Mesenchymal stem cell (in vitro differentiated cells and primary cell): ENCODE measurements around the gene DAB2.
"Not testable (repeated sequence)": the region's sequence is repeated elsewhere in the genome, so short reads cannot be mapped to it uniquely, and the experiment has no call there.

Experiments
- DNase-seq: peaks from one replicate; pipeline ENCODE4 v3.0.0-alpha.2; 2013
- H2AFZ ChIP-seq: one replicate; pipeline ENCODE4 v1.6.1; 2013; ENCODE audit warnings: low read depth, mild to moderate bottlenecking, control low read depth, inconsistent platforms, low read length, moderate library complexity
- H2AK5ac ChIP-seq: 2 replicates; pipeline ENCODE4 v1.6.1; 2013; ENCODE audit warnings: low read length, moderate library complexity, mild to moderate bottlenecking, inconsistent platforms; ENCODE audit not compliant: severe bottlenecking
- H2BK120ac ChIP-seq: one replicate; pipeline ENCODE4 v1.6.1; 2013; ENCODE audit warnings: low read depth, mild to moderate bottlenecking, inconsistent platforms, low read length, moderate library complexity
- H2BK12ac ChIP-seq, 2 experiments: one replicate each; pipeline ENCODE4 v1.6.1; 2013; ENCODE audit warnings: inconsistent platforms in 2 of 2, low read length in 2 of 2, mild to moderate bottlenecking in 2 of 2, moderate library complexity in 2 of 2, control low read depth in 1 of 2
- H2BK15ac ChIP-seq: one replicate; pipeline ENCODE4 v1.6.1; 2013; ENCODE audit warnings: mild to moderate bottlenecking, low read depth, inconsistent platforms; ENCODE audit not compliant: poor library complexity, severe bottlenecking
- H2BK5ac ChIP-seq: 2 replicates; pipeline ENCODE4 v1.6.1; 2013; ENCODE audit warnings: low read depth, mild to moderate bottlenecking, low read length, control low read depth, inconsistent platforms; ENCODE audit not compliant: poor library complexity, severe bottlenecking
- H3K14ac ChIP-seq, 2 experiments: one replicate each; pipeline ENCODE4 v1.6.1; 2013; ENCODE audit warnings: inconsistent platforms in 2 of 2, low read length in 2 of 2, control low read depth in 1 of 2, mild to moderate bottlenecking in 1 of 2, moderate library complexity in 1 of 2
- H3K18ac ChIP-seq, 2 experiments: one replicate each; pipeline ENCODE4 v1.6.1; 2013; ENCODE audit warnings: inconsistent platforms in 2 of 2, low read length in 2 of 2, control low read depth in 1 of 2, low read depth in 1 of 2, mild to moderate bottlenecking in 1 of 2
- H3K23ac ChIP-seq, 2 experiments: one replicate each; pipeline ENCODE4 v1.6.1; 2013; ENCODE audit warnings: inconsistent platforms in 2 of 2, low read length in 2 of 2, mild to moderate bottlenecking in 2 of 2, moderate library complexity in 2 of 2, control low read depth in 1 of 2
- H3K27ac ChIP-seq: 2 replicates; pipeline ENCODE4 v1.5.1; 2013; ENCODE audit warnings: mild to moderate bottlenecking, moderate library complexity, low read length, control low read depth, inconsistent platforms; ENCODE audit not compliant: poor library complexity, severe bottlenecking
- H3K27me3 ChIP-seq, 2 experiments: 2 replicates each; pipeline versions ENCODE4 v1.6.1 to v1.7.0; 2013; ENCODE audit warnings: low read length in 2 of 2, mild to moderate bottlenecking in 2 of 2, moderate library complexity in 2 of 2, control low read depth in 1 of 2, inconsistent platforms in 1 of 2; ENCODE audit not compliant: control insufficient read depth in 1 of 2, insufficient read depth in 1 of 2
- H3K36me3 ChIP-seq, 2 experiments: 2 replicates each; pipeline versions ENCODE4 v1.6.1 to v1.7.0; 2013; ENCODE audit warnings: low read length in 2 of 2, control low read depth in 1 of 2, inconsistent platforms in 1 of 2, low read depth in 1 of 2, mild to moderate bottlenecking in 1 of 2; ENCODE audit not compliant: insufficient read depth in 2 of 2, control insufficient read depth in 1 of 2
- H3K4ac ChIP-seq, 2 experiments: one replicate each; pipeline ENCODE4 v1.6.1; 2013; ENCODE audit warnings: inconsistent platforms in 2 of 2, low read length in 2 of 2, mild to moderate bottlenecking in 2 of 2, moderate library complexity in 2 of 2, control low read depth in 1 of 2, low read depth in 1 of 2
- H3K4me1 ChIP-seq: 2 replicates; pipeline ENCODE4 v1.6.1; 2013; ENCODE audit warnings: low read depth, low read length, control low read depth; ENCODE audit not compliant: control insufficient read depth, insufficient read depth
- H3K4me2 ChIP-seq: 2 replicates; pipeline ENCODE4 v1.6.1; 2013; ENCODE audit warnings: low read length, mild to moderate bottlenecking, inconsistent platforms; ENCODE audit not compliant: poor library complexity, severe bottlenecking
- H3K4me3 ChIP-seq, 2 experiments: 2 replicates each; pipeline versions ENCODE4 v1.5.1 to v1.7.0; 2013; ENCODE audit warnings: low read length in 2 of 2, mild to moderate bottlenecking in 2 of 2, control low read depth in 1 of 2, low read depth in 1 of 2; ENCODE audit not compliant: insufficient read depth in 1 of 2
- H3K79me1 ChIP-seq: replicated peaks from 2 replicates; pipeline ENCODE4 v1.6.1; 2013; ENCODE audit warnings: mild to moderate bottlenecking, control low read depth, low read length, inconsistent platforms; ENCODE audit not compliant: poor library complexity, severe bottlenecking
- H3K9ac ChIP-seq: 2 replicates; pipeline ENCODE4 v1.7.0; 2013; ENCODE audit warnings: mild to moderate bottlenecking, low read length, moderate library complexity
- H3K9me3 ChIP-seq: 2 replicates; pipeline ENCODE4 v1.7.0; 2013; ENCODE audit warnings: mild to moderate bottlenecking, low read length; ENCODE audit not compliant: control insufficient read depth
- H4K8ac ChIP-seq: one replicate; pipeline ENCODE4 v1.6.1; 2013; ENCODE audit warnings: inconsistent platforms, mild to moderate bottlenecking, low read length, moderate library complexity
- H4K91ac ChIP-seq: one replicate; pipeline ENCODE4 v1.6.1; 2013; ENCODE audit warnings: mild to moderate bottlenecking, low read length, inconsistent platforms
- WGBS: methylation state at CpG from one replicate; pipeline ENCODE4 v1.1.7; 2013; ENCODE audit warnings: mixed read lengths; 5-methylcytosine and 5-hydroxymethylcytosine counted together

Gene DAB2

DNA sequence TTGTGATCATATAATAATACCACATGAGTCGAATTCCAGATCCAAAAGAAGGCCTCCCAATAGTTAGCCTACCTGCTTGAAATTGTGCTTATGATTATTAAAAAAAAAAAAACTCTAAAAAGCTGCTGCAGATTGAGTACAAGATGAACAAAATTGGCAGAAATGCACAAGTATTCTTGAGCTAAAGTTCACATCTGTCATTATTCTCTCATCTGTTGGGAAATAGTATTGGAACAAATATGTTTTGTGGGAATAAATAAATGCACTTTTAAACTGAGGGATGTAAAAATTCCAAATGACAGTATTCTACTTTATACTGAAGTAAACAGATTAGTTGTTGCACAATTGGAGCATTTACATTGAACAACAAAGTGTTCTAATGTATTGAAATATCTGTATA is 15.7 kb downstream of the DAB2 start:
- no peak for DNase-seq
- WGBS: no CpG with 5 or more reads among the region's 1 CpG
- H3K4me3 ChIP-seq: no peak overlapping the region
- no peak overlapping the region for H2BK120ac ChIP-seq
- H2BK12ac ChIP-seq: no peak overlapping the region
- H2BK15ac ChIP-seq: no peak overlapping the region
- H2BK5ac ChIP-seq: no peak overlapping the region
- no peak overlapping the region for H3K23ac ChIP-seq
- H3K36me3 ChIP-seq: peaks cover 12 to 84% of the 10 kb centered on the region in 2 experiments
- H3K27me3 ChIP-seq: no peaks in the 10 kb centered on the region
- no peak overlapping the region for H3K14ac ChIP-seq
- H2AFZ ChIP-seq: no peak overlapping the region
- H3K79me1 ChIP-seq: peaks cover 4% of the 10 kb centered on the region
- peaks cover 1% of the 10 kb centered on the region for H3K4me1 ChIP-seq
- H3K9me3 ChIP-seq: no peaks in the 10 kb centered on the region
- no peak overlapping the region for H3K27ac ChIP-seq
- no peak overlapping the region for H3K4ac ChIP-seq
- H2AK5ac ChIP-seq: no peak overlapping the region
- H4K91ac ChIP-seq: no peak overlapping the region
- H3K4me2 ChIP-seq: no peak overlapping the region
- no peak overlapping the region for H3K18ac ChIP-seq
- peak overlapping the region; percentile 30 for H3K9ac ChIP-seq
- no peak overlapping the region for H4K8ac ChIP-seq

DNA sequence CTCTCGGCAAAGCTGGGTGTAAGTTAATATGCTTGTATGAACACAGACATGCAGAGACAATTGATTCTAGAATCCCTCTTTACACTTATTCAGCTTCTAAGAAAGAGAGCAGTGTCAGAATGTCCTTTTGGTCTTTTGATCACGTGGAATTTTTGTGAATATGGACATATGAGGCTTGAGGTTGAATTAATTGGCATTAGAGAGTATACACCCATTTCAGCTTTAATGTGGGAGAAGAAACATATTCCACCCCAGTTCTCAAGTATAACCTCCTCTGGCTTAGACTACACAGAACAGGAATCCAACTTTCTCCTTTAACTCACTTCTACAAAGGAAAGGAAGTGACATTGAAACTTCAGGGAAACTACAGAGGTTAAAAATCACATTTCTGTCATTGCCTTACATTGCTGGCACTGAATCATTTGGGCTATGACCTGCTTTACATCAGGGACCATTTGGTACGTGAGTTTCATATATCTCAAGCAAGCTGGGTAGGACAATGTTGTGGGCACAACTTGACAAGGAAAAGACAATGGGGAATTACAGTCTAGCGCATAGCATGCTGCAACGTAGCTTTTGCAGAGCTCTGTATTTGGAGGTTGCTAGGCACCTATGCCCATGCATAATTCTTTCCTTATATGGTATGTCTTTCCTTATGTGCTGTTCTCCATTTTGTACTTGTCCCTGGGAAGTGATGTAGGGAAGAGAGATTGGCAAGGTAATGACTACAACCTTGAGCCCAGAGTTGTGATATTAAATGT is 19.5 kb downstream of the DAB2 start:
- 54% methylated on average over 3 of the region's 5 CpGs for WGBS
- H4K91ac ChIP-seq: no peak overlapping the region
- no peak overlapping the region for H2AFZ ChIP-seq
- H2AK5ac ChIP-seq: no peak overlapping the region
- H3K23ac ChIP-seq: no peak overlapping the region
- H3K27ac ChIP-seq: no peak overlapping the region
- no peak overlapping the region for H3K14ac ChIP-seq
- peak; percentile 31 for DNase-seq
- H3K36me3 ChIP-seq: peaks cover 10 to 87% of the 10 kb centered on the region in 2 experiments
- H3K18ac ChIP-seq: peak overlapping the region in 1 of 2 experiments; percentile 43
- no peak overlapping the region for H3K4ac ChIP-seq
- peak overlapping the region; percentile 37 for H3K9ac ChIP-seq
- no peak overlapping the region for H2BK15ac ChIP-seq
- H3K79me1 ChIP-seq: peaks cover 4% of the 10 kb centered on the region
- H2BK120ac ChIP-seq: no peak overlapping the region
- no peak overlapping the region for H4K8ac ChIP-seq
- H3K27me3 ChIP-seq: no peaks in the 10 kb centered on the region
- H3K9me3 ChIP-seq: no peaks in the 10 kb centered on the region
- H3K4me3 ChIP-seq: no peak overlapping the region
- no peak overlapping the region for H3K4me2 ChIP-seq
- peaks cover 6% of the 10 kb centered on the region for H3K4me1 ChIP-seq
- H2BK12ac ChIP-seq: no peak overlapping the region
- no peak overlapping the region for H2BK5ac ChIP-seq

DNA sequence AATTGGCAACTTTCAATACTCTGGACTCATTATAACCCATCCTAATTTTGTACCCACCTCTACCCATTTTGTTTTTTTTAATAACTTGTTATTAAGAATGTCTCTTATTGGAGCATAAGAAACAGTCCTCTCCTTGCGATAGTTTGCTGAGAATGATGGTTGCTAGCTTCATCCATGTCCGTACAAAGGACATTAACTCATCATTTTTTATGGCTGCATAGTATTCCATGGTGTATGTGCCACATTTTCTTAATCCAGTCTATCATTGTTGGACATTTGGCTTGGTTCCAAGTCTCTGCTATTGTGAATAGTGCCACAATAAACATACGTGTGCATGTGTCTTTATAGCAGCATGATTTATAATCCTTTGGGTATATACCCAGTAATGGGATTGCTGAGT is 21.0 kb downstream of the DAB2 start:
- H2BK12ac ChIP-seq, H3K27ac ChIP-seq, H3K18ac ChIP-seq, H3K27me3 ChIP-seq, H3K4me1 ChIP-seq, H2BK5ac ChIP-seq, H3K4me3 ChIP-seq, H2AK5ac ChIP-seq, H4K8ac ChIP-seq, H3K4me2 ChIP-seq, DNase-seq, H2BK15ac ChIP-seq, H4K91ac ChIP-seq, H3K23ac ChIP-seq, H3K79me1 ChIP-seq, H3K4ac ChIP-seq, H3K14ac ChIP-seq, H2AFZ ChIP-seq, H3K9ac ChIP-seq, H3K9me3 ChIP-seq, H2BK120ac ChIP-seq: not testable (repeated sequence)
- 100% methylated on average over 1 of the region's 3 CpGs for WGBS
- H3K36me3 ChIP-seq: peaks cover 10 to 72% of the 10 kb centered on the region in 2 experiments

DNA sequence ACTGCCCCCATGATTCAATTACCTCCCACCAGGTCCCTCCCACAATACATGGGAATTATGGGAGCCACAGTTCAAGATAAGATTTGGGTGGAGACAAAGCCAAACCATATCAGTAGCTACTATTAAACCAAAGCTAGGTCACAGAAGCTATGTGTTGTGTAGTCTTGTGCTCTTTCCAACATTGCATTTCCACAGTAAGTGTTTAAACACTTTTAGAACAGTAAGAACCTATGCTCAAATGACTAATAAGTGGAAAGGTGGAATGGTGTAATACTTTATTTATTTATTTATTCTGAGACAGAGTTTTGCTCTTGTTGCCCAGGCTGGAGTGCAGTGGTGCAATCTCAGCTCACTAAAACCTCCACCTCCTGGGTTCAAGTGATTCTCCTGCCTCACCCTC is 22.6 kb downstream of the DAB2 start:
- not testable (repeated sequence) for H3K9ac ChIP-seq, H2AFZ ChIP-seq, H2BK15ac ChIP-seq, H3K4ac ChIP-seq, H3K23ac ChIP-seq, H3K79me1 ChIP-seq, H2AK5ac ChIP-seq, H2BK12ac ChIP-seq, H3K27me3 ChIP-seq, H3K9me3 ChIP-seq, H4K8ac ChIP-seq, H3K14ac ChIP-seq, H2BK120ac ChIP-seq, H2BK5ac ChIP-seq, H3K4me3 ChIP-seq, H3K4me1 ChIP-seq, H3K4me2 ChIP-seq, H4K91ac ChIP-seq
- Histone ChIP-seq H3K18ac (peak overlapping the region in 1 of 2 experiments; percentile 54), H3K36me3 (peaks cover 9 to 72% of the 10 kb centered on the region in 2 experiments), H3K27ac (peak overlapping the region; percentile 82)
- peak; percentile 51 for DNase-seq
